Fibroblast of skin of left quadriceps (primary cell): ENCODE results near the gene BTBD19.
"Not testable (repeated sequence)": the region's sequence is repeated elsewhere in the genome, so short reads cannot be mapped to it uniquely, and the experiment has no call there.

Experiments
- DNase-seq, 2 experiments: peaks; one replicate each; pipeline ENCODE4 v3.0.0-alpha.2; 2013; ENCODE audit warnings: low read depth in 2 of 2

BTBD19 gene

DNA sequence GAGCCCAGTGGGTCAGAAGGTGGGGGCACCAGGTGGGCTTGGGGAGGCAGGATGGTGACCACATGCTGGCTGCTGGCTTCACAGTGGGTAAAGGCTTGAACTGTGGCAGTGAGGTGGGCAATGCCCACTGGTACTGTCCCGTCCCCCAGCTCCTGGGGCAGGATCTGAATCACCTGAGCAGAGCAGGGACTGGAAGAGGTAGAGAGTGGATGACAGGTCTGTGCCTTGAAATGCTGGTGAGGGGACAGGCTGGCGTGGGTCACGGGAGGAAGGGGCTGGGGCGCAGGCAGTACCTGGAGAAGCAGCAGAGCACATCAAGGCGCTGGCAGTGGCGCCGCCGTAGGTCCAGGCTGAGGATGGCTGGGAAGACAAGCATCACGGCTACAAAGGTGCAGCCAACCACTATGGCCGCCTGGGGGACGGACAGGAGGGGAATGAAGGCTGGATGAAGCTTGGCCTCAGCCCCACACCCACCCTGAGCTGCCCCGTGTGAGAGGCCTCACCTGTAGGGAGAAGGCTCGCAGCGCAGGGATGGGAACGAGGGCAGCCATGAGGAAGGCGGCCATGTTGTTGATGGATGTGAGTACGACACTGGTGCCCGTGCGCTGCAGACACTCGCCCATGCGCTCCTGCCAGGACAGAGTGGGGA is 19.8 kb downstream of the BTBD19 start:
- DNase-seq = no peak

DNA sequence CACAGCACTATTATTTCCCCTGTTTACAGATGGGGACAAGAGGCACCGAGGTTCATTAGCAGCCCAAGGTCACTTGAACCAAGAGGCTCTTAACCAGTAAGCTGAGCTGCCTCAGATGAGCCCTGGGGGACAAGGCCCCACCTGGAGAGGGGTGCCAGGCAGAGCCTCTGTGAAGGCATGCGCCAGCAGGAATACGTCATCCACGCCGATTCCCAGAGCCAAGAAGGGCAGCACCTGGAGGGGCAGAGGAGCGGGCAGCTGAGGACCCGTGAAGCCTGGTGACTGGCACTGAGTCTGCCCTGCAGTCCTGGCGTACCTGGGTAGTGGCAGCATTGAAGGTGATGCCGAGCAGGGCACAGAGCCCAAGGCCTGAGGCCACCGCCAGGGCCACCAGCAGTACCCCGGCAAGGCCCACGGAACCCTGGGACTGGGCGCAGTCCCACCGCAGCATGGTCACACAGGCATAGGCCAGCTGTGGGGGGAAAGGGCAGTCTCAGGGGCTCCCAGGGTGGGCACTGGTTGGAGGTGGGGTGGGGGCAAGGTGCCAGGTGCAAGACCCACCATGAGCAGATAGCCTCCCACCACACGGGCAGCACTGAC is 20.6 kb downstream of the BTBD19 start:
- DNase-seq = no peak

DNA sequence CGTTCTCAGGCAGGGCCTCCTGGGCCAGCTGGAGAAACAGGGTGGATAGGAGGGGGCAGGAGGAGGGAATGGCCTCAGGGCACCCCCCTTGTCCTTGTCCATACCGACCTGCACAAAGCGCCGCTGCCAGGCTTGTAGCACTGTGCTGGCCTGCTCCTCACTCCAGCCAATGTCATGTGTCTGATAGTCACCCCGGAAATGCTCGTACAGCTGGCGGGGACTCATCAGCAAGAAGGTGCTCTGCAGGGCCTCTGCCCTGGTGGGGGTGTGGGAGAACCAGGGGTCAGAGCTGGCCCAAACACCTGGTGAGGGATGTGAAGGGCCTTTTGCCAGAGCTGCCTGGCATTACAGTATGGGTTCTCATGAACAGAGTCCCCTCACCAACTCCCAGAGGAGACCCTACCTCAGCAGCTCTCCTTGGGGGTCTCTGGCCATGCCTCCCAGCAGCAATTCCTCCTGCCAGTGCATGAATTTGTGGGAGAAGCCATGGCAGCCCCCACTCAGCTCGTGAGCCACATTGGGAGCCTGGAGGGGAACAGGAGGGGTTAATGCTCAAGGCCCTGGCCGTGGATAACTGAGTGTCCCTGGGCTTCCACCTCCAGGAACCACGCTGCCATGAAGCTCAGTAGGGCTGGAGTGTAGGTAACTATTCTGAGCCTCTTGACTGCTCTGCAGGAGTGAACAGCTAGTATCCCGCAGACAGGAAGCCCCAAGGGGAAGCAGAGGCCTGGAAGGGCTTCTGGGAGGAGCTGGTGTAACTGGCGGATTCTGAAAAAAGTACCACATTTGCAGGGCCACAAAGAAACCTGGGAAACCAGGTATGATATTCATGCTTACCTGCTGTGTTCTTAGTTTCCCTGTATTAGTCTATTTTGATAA is 21.4 kb downstream of the BTBD19 start:
- DNase-seq = no peak

- no peak for DNase-seq
Observed at GRCh38 chr1:44830900-44831304, 22.6 kb downstream of the BTBD19 start.

GRCh38 chr1:44831516-44831915 is 23.2 kb downstream of the BTBD19 start:
- no peak for DNase-seq

- no peak for DNase-seq
Observed at GRCh38 chr1:44832056-44832705, 23.9 kb downstream of the BTBD19 start.

DNA sequence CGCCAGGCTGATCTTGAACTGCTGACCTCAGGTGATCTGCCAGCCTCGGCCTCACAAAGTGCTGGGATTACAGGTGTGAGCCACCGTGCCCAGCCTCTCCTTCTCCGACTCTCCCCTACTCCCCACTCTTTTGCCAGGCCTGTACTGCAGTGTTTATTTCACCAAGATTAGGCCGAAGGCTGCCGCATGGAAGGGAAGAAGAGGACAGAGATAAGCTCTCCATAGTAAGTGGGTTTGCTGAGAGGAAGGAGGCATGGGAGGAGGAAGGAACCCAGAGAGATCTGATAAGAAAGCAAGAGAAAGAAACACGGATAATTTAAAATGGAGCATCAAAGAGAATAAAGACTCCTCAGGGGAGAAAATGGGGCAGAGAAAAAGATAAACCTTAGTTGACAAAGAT is 26.0 kb downstream of the BTBD19 start:
- no peak for DNase-seq

- peak; percentile 50 to 64 for DNase-seq
Observed at GRCh38 chr1:44835738-44836675, 27.7 kb downstream of the BTBD19 start.

GRCh38 chr1:44838294-44838693 is 30.0 kb downstream of the BTBD19 start:
- DNase-seq = not testable (repeated sequence)

DNA sequence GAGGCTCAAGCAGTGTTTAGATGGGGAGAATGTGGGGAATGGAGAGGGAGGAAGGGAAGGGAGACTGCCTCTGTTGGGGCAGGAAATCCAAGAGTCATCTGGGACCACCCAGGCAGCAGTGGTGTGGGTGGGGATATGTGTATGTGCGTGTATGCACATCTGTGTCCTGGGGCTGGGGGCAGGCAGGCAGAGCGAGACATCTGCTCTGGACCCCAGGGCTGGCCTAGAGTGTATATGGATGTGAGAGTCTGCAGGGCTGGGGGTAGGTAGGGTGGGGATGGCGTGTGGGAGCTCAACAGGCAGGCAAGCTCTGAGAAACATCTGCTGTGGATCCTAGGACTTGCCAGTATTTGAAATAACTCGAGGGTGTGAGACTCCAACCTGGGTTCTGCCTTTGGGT is 31.3 kb downstream of the BTBD19 start:
- peak in 1 of 2 experiments; percentile 12 for DNase-seq

DNA sequence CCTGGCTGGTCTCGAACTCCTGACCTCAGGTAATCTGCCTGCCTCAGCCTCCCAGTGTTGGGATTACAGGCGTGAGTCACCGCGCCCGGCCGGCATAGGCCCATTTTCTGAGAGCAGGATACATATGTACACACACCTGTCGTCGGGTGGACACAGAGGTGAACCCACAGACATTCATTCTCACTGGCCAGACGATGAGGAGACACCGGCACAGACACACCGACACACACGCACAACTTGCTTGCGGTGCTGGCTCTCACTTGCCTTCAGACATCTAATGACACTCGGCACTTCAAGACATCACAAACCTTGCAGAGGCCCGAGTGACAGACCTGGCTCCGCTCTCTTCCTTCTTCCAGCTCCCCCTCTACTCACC is 34.2 kb downstream of the BTBD19 start:
- DNase-seq = no peak

DNA sequence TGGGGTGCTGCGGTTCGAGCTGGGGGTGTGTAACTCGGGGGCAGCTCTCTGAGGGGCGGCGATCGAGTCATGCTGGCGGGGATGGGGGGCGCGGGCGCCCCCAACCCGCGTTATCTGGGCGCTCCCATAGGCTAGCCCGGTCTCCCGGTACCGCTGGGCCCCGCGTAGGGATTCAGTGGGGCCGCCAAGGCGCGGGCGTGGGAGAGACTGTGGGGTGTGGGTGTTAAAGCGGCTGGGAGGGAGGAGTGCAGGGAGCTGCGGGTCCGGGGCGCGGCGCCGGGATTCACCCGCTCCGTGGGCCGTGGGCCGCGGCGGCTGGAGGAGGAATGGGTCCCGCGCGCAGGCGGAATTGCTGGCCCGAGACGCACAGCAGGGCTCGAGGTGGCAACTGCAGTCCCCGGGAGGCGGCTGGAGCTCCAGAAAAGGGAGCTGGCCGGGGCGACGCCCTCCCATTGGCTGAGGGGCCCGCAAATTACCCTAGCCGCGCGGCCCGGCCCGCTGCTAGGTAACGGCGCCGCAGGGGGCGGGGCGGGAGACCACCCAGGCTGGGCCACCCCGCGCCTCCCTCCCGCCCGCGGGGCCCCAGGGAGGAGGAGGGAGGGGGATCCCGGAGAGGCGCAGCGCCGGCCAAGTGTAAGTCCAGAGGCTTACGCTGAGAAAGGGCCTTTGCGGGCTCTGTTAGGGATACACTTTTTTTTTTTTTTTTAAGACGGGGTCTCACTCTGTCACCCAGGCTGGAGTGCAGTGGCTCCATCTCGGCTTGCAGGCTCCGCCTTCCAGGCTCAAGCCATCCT is 34.7 kb downstream of the BTBD19 start, which contains the start of gene PTCH2:
TSS of gene PTCH2 (minus strand) at position 392 of the 794 bp plus-strand sequence. CDS start at position 71, 321 bp downstream.
- peak; percentile 62 to 65 for DNase-seq

DNA sequence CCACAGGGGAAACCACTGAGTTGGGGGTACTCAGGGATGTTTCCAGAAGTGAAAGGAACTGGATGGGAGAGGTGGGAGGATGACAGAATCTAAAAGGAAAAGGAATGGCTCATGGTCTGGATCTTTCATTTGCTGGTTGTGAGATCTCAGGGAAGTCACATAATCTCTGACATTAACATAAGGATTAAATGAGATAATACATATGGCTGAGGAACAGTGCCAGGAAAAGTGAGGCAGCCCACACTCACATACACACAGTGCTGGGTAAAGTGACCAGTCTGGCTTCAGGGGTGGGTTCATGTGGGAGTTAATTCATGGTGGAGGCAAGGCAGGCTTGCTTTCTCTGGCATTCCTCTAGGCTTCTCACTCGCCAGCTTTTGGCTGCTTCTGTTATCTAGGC is 38.7 kb downstream of the BTBD19 start:
- DNase-seq = no peak

GRCh38 chr1:44847845-44848244 is 39.5 kb downstream of the BTBD19 start:
- DNase-seq = no peak

DNA sequence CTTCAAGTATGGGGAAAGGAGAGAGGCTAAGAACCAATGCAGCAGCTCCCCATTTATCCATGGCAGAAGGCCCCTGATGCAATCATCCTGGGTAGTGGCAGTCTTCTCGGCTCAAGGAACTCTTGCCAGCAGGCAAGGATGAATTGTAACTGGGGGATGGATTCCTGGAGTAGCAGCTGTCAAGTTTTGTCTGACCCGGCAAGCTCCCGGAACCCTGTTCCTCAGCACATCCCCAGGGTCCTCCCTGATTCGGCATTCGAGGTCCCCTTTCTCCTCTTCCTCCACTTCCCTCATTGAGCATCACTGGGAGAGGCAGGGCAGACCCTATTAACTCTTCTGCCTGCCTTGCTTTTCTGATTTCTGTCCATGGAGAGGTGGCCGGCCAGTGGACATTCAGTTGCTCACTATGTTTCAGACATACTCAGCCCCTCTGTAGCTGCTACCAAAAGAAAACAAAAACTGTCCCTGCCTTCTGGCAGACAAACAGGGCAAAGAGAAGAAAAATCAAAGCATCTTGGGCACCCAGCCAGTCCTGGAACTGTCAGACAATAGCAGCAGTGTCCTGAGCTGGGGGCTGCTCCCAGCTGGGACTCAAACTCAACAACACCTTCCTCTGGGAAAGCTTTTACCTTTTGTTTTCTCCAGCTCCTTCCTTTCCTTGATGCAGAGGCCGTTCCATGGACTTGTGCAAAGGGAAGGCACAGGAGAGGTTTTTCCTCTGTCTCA is 40.3 kb downstream of the BTBD19 start:
- DNase-seq = no peak

DNA sequence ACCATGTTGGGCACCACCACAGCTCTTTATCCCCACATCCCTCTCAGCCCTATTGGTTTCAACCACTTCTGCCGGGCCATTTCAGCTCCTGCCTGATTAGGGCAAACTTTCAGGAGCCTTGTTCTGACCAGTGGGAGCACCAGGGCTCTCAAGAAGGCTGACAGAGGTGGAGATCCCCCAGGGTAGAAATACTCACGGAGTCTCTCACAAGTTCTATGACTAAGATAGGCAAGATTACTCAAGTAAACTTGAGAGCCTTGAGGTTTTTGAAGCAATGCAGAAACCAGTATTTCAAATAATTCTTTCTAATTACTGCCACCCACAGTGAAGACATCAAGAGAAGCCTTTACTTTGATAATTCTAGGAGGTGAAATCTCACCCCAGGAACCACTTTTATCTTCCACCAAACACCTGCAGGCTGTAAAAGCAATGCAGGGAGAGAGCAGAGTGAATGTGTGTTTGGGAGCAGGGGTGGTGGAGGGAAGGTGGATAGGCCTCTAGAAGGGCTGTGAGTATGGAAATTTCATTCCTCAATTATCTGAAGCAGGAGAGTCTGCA is 41.3 kb downstream of the BTBD19 start:
- DNase-seq = no peak

DNA sequence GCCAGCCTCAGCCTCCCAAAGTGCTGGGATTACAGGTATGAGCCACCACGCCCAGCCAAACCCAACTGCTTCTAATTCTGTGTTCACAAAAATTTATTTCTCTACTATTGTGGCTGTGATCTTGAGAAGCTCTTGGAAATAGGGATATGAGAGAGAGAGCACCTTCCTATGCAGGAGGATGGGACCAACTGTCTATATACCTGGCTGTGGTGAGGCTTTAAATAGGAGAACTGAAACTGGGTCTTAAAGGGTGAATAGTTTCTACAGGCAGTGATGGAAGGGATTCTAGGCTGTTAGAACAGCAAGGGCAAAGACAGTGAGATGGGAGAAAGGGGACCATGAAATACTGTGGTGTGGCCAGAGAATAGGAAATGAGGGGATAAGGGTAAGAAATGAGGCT is 43.0 kb downstream of the BTBD19 start:
- DNase-seq = no peak

DNA sequence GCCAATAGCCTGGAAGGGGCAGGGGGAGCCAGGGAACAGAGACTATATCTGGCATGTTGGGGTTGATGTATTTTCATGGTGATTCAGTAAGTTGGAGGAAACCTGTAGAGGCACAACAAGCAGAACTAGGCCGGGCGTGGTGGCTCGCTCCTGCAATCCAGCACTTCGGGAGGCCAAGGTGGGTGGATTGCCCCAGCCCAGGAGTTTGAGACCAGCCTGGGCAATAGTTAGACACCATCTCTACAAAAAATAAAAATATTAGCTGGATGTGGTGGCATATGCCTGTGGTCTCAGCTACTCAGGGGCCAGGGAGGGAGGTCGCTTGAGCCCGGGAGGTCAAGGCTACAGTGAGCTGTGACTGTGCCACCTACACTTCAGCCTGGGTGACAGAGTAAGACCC is 44.9 kb downstream of the BTBD19 start:
- no peak for DNase-seq

- DNase-seq = no peak
Observed at GRCh38 chr1:44854970-44855369, 46.6 kb downstream of the BTBD19 start.
